ENCODE results near the gene TMEM169.

DNA sequence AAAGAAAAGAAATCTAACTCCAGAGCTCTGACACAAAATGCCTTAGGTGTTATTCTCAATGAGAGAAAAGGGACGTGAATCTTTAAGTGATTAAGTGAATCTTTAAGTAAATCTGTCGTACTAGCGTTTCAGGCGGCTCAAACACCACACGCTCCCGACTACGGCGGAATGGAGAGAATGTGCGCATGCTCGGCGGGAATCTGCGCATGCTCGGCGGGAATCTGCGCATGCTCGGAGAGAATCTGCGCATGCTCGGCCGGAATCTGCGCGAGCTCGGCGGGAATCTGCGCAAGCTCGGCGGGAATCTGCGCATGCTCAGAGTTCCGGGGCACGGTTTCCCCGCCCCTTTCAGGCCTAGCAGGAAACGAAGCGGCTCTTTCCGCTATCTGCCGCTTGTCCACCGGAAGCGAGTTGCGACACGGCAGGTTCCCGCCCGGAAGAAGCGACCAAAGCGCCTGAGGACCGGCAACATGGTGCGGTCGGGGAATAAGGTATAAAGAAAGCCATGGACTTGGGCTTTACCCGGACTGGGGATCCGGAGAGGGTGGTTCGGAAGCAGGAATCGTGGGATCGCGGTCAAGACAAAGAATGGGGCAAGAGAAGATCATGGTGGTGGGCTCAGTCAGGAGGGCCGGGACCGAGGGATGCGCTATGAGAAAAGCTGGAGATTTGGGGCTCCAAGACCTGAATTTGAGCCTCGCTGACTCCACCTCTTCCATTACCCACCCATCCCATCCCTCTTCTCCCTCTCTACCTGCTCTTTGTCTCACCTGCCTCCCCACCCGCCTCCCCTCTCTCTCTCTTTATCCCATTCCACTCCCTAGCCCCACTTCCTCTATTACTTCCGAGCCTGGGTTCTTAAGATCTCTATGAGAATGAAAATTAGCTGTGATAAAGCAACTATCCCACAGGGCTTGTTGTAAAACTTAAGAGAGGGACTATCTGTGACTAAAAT lies 27.5 kb downstream of the TMEM169 start, which contains the start of gene XRCC5:
- TF ChIP-seq CCAR2 (IDR thresholded peaks at IDR 0.05; ENCODE audit: low read depth, low read length) (no peak), TAF1 (IDR thresholded peaks at IDR 0.05; ENCODE audit: control insufficient read depth, extremely low read depth, insufficient read depth, low read length, severe bottlenecking) (peak; percentile 87)

All from K562 (cell line).